ENCODE data around the gene UQCC3. TPM values are rescaled to one million over a fixed set of nuclear protein-coding genes. Genes with fewer than 3 reads are reported as not detected.
A peak's percentile ranks its signal among the peaks of the same experiment; 100 is the strongest.
"Not testable (repeated sequence)": the region's sequence is repeated elsewhere in the genome, so short reads cannot be mapped to it uniquely, and the experiment has no call there.

The UQCC3 gene
- total and polyA plus RNA-seq, 2 donors from 2014 or later = 7.6 to 24.8 TPM

GRCh38 chr11:62671236-62671607 lies 251 bp upstream of the UQCC3 start:
- Histone ChIP-seq H3K27me3 (ENCODE audit: control insufficient read depth, insufficient read depth, low read length) (no peaks in the 10 kb centered on the region), H3K9me3 (ENCODE audit: control insufficient read depth in 2 of 3, insufficient read depth in 1 of 3, low read length in 3 of 3) (no peaks in the 10 kb centered on the region), H3K36me3 (ENCODE audit: control insufficient read depth in 2 of 3, insufficient read depth in 3 of 3, low read length in 3 of 3) (peaks cover 0 to 2% (median 0%) of the 10 kb centered on the region in 3 donors), H3K4me3 (ENCODE audit: low read length in 3 of 3) (peak overlapping the region; percentile 92 to 98 (median 94)), H3K27ac (ENCODE audit: low read depth in 2 of 2, low read length in 2 of 2) (peak overlapping the region; percentile 59 to 88), H3K4me1 (ENCODE audit: control insufficient read depth in 2 of 3, insufficient read depth in 2 of 3, low read depth in 1 of 3, low read length in 3 of 3) (peaks cover 2 to 18% (median 16%) of the 10 kb centered on the region in 3 donors), H3K9ac (ENCODE audit: low read length in 3 of 3) (peak overlapping the region; percentile 17 to 94 (median 73))
- no peak for DNase-seq
- FAIRE-seq = no peak
- no peak for TF ChIP-seq CTCF (IDR thresholded peaks at IDR 0.05; ENCODE audit: borderline replicate concordance, extremely low read depth, insufficient read depth)
- intact Hi-C loops (cut with DNase I) = no loop called here

GRCh38 chr11:62673196-62673525 lies 1.7 kb downstream of the UQCC3 start:
- Histone ChIP-seq H3K27ac (ENCODE audit: low read depth in 2 of 2, low read length in 2 of 2) (no peak overlapping the region), H3K27me3 (ENCODE audit: control insufficient read depth, insufficient read depth, low read length) (no peaks in the 10 kb centered on the region), H3K9ac (ENCODE audit: low read length in 3 of 3) (peak overlapping the region in 1 of 3 donors; percentile 10), H3K9me3 (ENCODE audit: control insufficient read depth in 2 of 3, insufficient read depth in 1 of 3, low read length in 3 of 3) (no peaks in the 10 kb centered on the region), H3K4me1 (ENCODE audit: control insufficient read depth in 2 of 3, insufficient read depth in 2 of 3, low read depth in 1 of 3, low read length in 3 of 3) (peaks cover 0 to 14% (median 5%) of the 10 kb centered on the region in 3 donors), H3K4me3 (ENCODE audit: low read length in 3 of 3) (peak overlapping the region in 1 of 3 donors; percentile 98), H3K36me3 (ENCODE audit: control insufficient read depth in 2 of 3, insufficient read depth in 3 of 3, low read length in 3 of 3) (peaks cover 0 to 5% (median 2%) of the 10 kb centered on the region in 3 donors)
- DNase-seq = no peak
- FAIRE-seq = no peak
- intact Hi-C loops (cut with DNase I) = no loop called here
- no peak for TF ChIP-seq CTCF (IDR thresholded peaks at IDR 0.05; ENCODE audit: borderline replicate concordance, extremely low read depth, insufficient read depth)

GRCh38 chr11:62675415-62675814 lies 3.9 kb downstream of the UQCC3 start:
- H3K27ac ChIP-seq (ENCODE audit: low read depth in 2 of 2, low read length in 2 of 2); H3K36me3 ChIP-seq (ENCODE audit: control insufficient read depth in 2 of 3, insufficient read depth in 3 of 3, low read length in 3 of 3); FAIRE-seq; H3K27me3 ChIP-seq (ENCODE audit: control insufficient read depth, insufficient read depth, low read length); H3K4me3 ChIP-seq (ENCODE audit: low read length in 3 of 3); H3K9me3 ChIP-seq (ENCODE audit: control insufficient read depth in 2 of 3, insufficient read depth in 1 of 3, low read length in 3 of 3); H3K9ac ChIP-seq (ENCODE audit: low read length in 3 of 3); intact Hi-C loops (cut with DNase I); DNase-seq: not testable (repeated sequence)
- peaks cover 0 to 17% (median 8%) of the 10 kb centered on the region in 3 donors for H3K4me1 ChIP-seq (ENCODE audit: control insufficient read depth in 2 of 3, insufficient read depth in 2 of 3, low read depth in 1 of 3, low read length in 3 of 3)

- Histone ChIP-seq H3K4me1 (ENCODE audit: control insufficient read depth in 2 of 3, insufficient read depth in 2 of 3, low read depth in 1 of 3, low read length in 3 of 3) (peaks cover 0 to 14% (median 8%) of the 10 kb centered on the region in 3 donors), H3K36me3 (ENCODE audit: control insufficient read depth in 2 of 3, insufficient read depth in 3 of 3, low read length in 3 of 3) (peaks cover 0 to 5% (median 2%) of the 10 kb centered on the region in 3 donors), H3K27me3 (ENCODE audit: control insufficient read depth, insufficient read depth, low read length) (no peaks in the 10 kb centered on the region), H3K4me3 (ENCODE audit: low read length in 3 of 3) (no peak overlapping the region), H3K9me3 (ENCODE audit: control insufficient read depth in 2 of 3, insufficient read depth in 1 of 3, low read length in 3 of 3) (no peaks in the 10 kb centered on the region), H3K27ac (ENCODE audit: low read depth in 2 of 2, low read length in 2 of 2) (no peak overlapping the region), H3K9ac (ENCODE audit: low read length in 3 of 3) (no peak overlapping the region)
- DNase-seq (no peak), FAIRE-seq (no peak)
- intact Hi-C loops (cut with DNase I) = no loop called here
- no peak for TF ChIP-seq CTCF (IDR thresholded peaks at IDR 0.05; ENCODE audit: borderline replicate concordance, extremely low read depth, insufficient read depth)
Measured at GRCh38 chr11:62676698-62677097, 5.2 kb downstream of the UQCC3 start.

Data from kidney (tissue), 14 donors.